Pancreas (tissue), 10 donors: ENCODE data around the gene FAM174C. TPM values are rescaled to one million over a fixed set of nuclear protein-coding genes. Genes with fewer than 3 reads are reported as not detected.

Experiments
- ATAC-seq, 4 donors: fragments of 200-7000 bp; cut with Tn5 transposase; one replicate each; pipeline versions ENCODE4 v1.8.0 to v1.9.1; 2020; ENCODE audit warnings: mild to moderate bottlenecking in 4 of 4, moderate library complexity in 4 of 4
- DNase-seq, 6 donors: peaks; one replicate each; pipeline ENCODE4 v3.0.0-alpha.2; 2020
- FAIRE-seq: peaks from 2 replicates; lab custom pipeline; 2012; peaks lifted over from hg19 to GRCh38; lab: Jason Lieb, UNC
- H3K27ac ChIP-seq, 4 donors: fragments of 200-600 bp; sonication (generic); 1 replicate in 3 of 4; 2 replicates in 1 of 4; pipeline versions ENCODE4 v1.5.0 to v1.8.0; 2020
- H3K27me3 ChIP-seq, 4 donors: fragments of 200-600 bp; one replicate each; pipeline ENCODE4 v1.8.0; 2021
- H3K36me3 ChIP-seq, 3 donors: fragments of 200-600 bp; sonication (generic) in 1 of 3; one replicate each; pipeline versions ENCODE4 v1.5.0 to v1.8.0; 2020 to 2021
- H3K4me1 ChIP-seq, 3 donors: fragments of 200-600 bp; one replicate each; pipeline ENCODE4 v1.8.0; 2021
- H3K4me3 ChIP-seq, 4 donors: fragments of 200-600 bp; sonication (generic) in 2 of 4; one replicate each; pipeline versions ENCODE4 v1.5.0 to v1.8.0; 2020 to 2021
- H3K9me3 ChIP-seq, 4 donors: fragments of 200-600 bp; one replicate each; pipeline ENCODE4 v1.8.0; 2021
- CTCF ChIP-seq, 4 donors: fragments of 200-600 bp; sonication (generic) in 3 of 4; IDR thresholded peaks; one replicate each; pipeline versions ENCODE4 v1.5.0 to v1.8.0; 2021; ENCODE audit warnings: antibody characterized with exemption in 4 of 4
- WGBS, 2 donors: extraction: QIAGEN DNeasy Blood & Tissue Kit; methylation state at CpG; one replicate each; pipeline ENCODE4 v1.1.7; 2013; 5-methylcytosine and 5-hydroxymethylcytosine counted together
- intact Hi-C, 3 donors: fragments of 100-400 bp; cut with DNase I; formaldehyde crosslinking; loops; one replicate each; pipeline versions ENCODE4 v1.11.1 to v1.14.2; 2022
- polyA plus RNA-seq, 2 donors: library from polyadenylated mRNA; stranded (reverse); fragments of 200-250 nt; gene quantifications; one replicate each; pipeline ENCODE4 v1.2.3, GENCODE V29; 2013
- total RNA-seq, 6 donors: library from RNA; stranded (reverse); fragmentation: NEBNext Ultra II Directional in 4 of 6; extraction: Animal tissue kit (Norgen Biotek cat#: 25700) in 4 of 6; gene quantifications; one replicate each; pipeline versions ENCODE4 v1.2.1 to v1.2.4, GENCODE V29; 2021 to 2023
- donor health status: healthy with polysubstance abuse.
- donor health status: DM: no; HTN: no; CAD: no; lungs with moderate emphysema.
- donor health status: DM: no; HTN: no; CAD: no.
- donor health status: control.
- donor health status: control.
- donor health status: Bipolar disorder and iron deficiency.
- donor health status: DM: yes; HTN: yes; CAD: no.
- donor health status: DM: no; HTN: no; CAD: no.
- donor health status: DM: no; HTN: no; CAD: no.
- donor health status: DM: yes; HTN: yes; CAD: no.

The FAM174C gene
- total and polyA plus RNA-seq, 8 donors, result 16.1 to 83.4 (median 25.4) TPM

- TF ChIP-seq CTCF (IDR thresholded peaks at IDR 0.05), result no peak
- Histone ChIP-seq H3K4me3 (no peak overlapping the region), H3K4me1 (peaks cover 15 to 24% (median 23%) of the 10 kb centered on the region in 3 donors), H3K36me3 (no peaks in the 10 kb centered on the region), H3K9me3 (no peaks in the 10 kb centered on the region), H3K27me3 (no peaks in the 10 kb centered on the region), H3K27ac (no peak overlapping the region)
- FAIRE-seq (no peak), DNase-seq (no peak), ATAC-seq (no peak)
- 83 to 90% methylated on average over 43 of the region's 43 CpGs for WGBS, 2 donors
- intact Hi-C loops, result no loop called here
Measured at GRCh38 chr19:1234955-1235380, 40.4 kb upstream of the FAM174C start.

GRCh38 chr19:1235625-1236538 lies 39.4 kb upstream of the FAM174C start:
- no peak for TF ChIP-seq CTCF (IDR thresholded peaks at IDR 0.05)
- intact Hi-C loops, result no loop called here
- no peaks in the 10 kb centered on the region for H3K9me3 ChIP-seq
- H3K4me3 ChIP-seq, result no peak overlapping the region
- 73 to 82% methylated on average over 39 of the region's 39 CpGs for WGBS, 2 donors
- FAIRE-seq (no peak), ATAC-seq (no peak), DNase-seq (no peak)
- no peak overlapping the region for H3K27ac ChIP-seq
- no peaks in the 10 kb centered on the region for H3K27me3 ChIP-seq
- peaks cover 18 to 31% (median 29%) of the 10 kb centered on the region in 3 donors for H3K4me1 ChIP-seq
- H3K36me3 ChIP-seq, result no peaks in the 10 kb centered on the region

- no peak for TF ChIP-seq CTCF (IDR thresholded peaks at IDR 0.05)
- no peak for ATAC-seq
- no peak for FAIRE-seq
- Histone ChIP-seq H3K9me3 (no peaks in the 10 kb centered on the region), H3K4me3 (peak overlapping the region in 2 of 4 donors; percentile 36 to 54), H3K27me3 (no peaks in the 10 kb centered on the region), H3K27ac (no peak overlapping the region), H3K36me3 (no peaks in the 10 kb centered on the region), H3K4me1 (peaks cover 23 to 35% (median 34%) of the 10 kb centered on the region in 3 donors)
- intact Hi-C loops, result no loop called here
- WGBS, 2 donors, result 28 to 60% methylated on average over 11 to 34 of the region's 42 CpGs
- no peak for DNase-seq
Measured at GRCh38 chr19:1236576-1236975, 38.8 kb upstream of the FAM174C start.

GRCh38 chr19:1237027-1237659 lies 38.2 kb upstream of the FAM174C start:
- Histone ChIP-seq H3K9me3 (no peaks in the 10 kb centered on the region), H3K4me1 (peaks cover 23 to 31% (median 29%) of the 10 kb centered on the region in 3 donors), H3K4me3 (peak overlapping the region in 3 of 4 donors; percentile 12 to 54 (median 36)), H3K27ac (no peak overlapping the region), H3K36me3 (no peaks in the 10 kb centered on the region), H3K27me3 (no peaks in the 10 kb centered on the region)
- ATAC-seq (no peak), FAIRE-seq (no peak), DNase-seq (no peak)
- WGBS, 2 donors, result 2% methylated on average over 36 to 60 of the region's 60 CpGs
- intact Hi-C loops, result no loop called here
- TF ChIP-seq CTCF (IDR thresholded peaks at IDR 0.05), result no peak
